Activated B cell treated with CpG ODN at 0.5 μM for 24 hours (primary cell): ENCODE results near the gene HLTF. TPM values are rescaled to one million over a fixed set of nuclear protein-coding genes. Genes with fewer than 3 reads are reported as not detected.

Experiments
- ATAC-seq: fragments of 200-7000 bp; cut with Tn5 transposase; one replicate; pipeline ENCODE4 v1.10.0; 2021; ENCODE audit warnings: low read depth, mild to moderate bottlenecking, moderate library complexity
- CTCF ChIA-PET: fragments of 350-600 bp; sonication (Branson Sonifier 250); formaldehyde crosslinking; loops from one replicate; lab custom pipeline; 2021; ENCODE audit warnings: antibody characterized with exemption; lab: Charles Lee
- POLR2A ChIA-PET: fragments of 350-600 bp; sonication (Branson Sonifier 250); formaldehyde crosslinking; loops from one replicate; lab custom pipeline; 2021; ENCODE audit warnings: antibody characterized with exemption; lab: Charles Lee
- DNase-seq: peaks from one replicate; pipeline ENCODE4 v3.0.0; 2022
- H3K27ac Mint-ChIP-seq: one replicate; pipeline ENCODE4 v1.8.0; 2020; ENCODE audit warnings: mixed read lengths
- H3K27me3 Mint-ChIP-seq: one replicate; pipeline ENCODE4 v1.8.0; 2021; ENCODE audit warnings: mixed read lengths
- H3K36me3 Mint-ChIP-seq: one replicate; pipeline ENCODE4 v1.8.0; 2021; ENCODE audit warnings: low read depth, mixed read lengths
- H3K4me1 Mint-ChIP-seq: one replicate; pipeline ENCODE4 v1.8.0; 2021; ENCODE audit warnings: mixed read lengths
- H3K4me3 Mint-ChIP-seq: one replicate; pipeline ENCODE4 v1.8.0; 2020; ENCODE audit warnings: mild to moderate bottlenecking, mixed read lengths
- H3K9me3 Mint-ChIP-seq: one replicate; pipeline ENCODE4 v1.8.0; 2020; ENCODE audit warnings: mixed read lengths
- CTCF ChIP-seq: fragments of 200-600 bp; IDR thresholded peaks from one replicate; pipeline ENCODE4 v1.8.0; 2022; ENCODE audit warnings: antibody characterized with exemption, mild to moderate bottlenecking
- intact Hi-C: fragments of 100-400 bp; cut with micrococcal nuclease; formaldehyde crosslinking; loops from one replicate; pipeline ENCODE4 v1.15.1; 2024
- total RNA-seq: library from RNA; stranded (reverse); gene quantifications from 2 replicates; pipeline ENCODE4 v1.2.3, GENCODE V29; 2022

Gene HLTF
- total RNA-seq, 1 donor from 2014 or later = 16.4 TPM

DNA sequence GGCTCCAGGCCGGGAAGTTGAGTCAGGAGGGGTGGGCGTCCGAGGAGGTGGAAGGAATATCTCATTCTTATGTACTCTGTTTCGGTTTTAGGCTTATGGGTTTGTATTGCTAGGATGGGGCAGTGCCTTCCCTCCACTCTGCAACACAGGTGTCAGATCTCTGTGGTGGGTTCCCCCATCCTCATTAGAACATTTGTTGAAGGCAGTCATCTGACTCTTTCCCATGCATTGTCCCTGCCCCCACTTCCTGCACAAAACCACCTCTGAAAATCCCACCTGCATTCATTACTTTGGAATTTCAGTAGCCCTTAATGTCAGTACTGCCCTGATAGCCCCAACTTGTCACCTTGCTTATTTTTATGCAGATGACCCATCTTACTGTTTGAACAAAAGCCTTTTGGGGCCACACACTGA lies 65.5 kb downstream of the HLTF start:
- no peak for DNase-seq
- ATAC-seq = no peak
- no peaks in the 10 kb centered on the region for H3K4me1 Mint-ChIP-seq
- no peak overlapping the region for H3K27ac Mint-ChIP-seq
- H3K27me3 Mint-ChIP-seq = no peaks in the 10 kb centered on the region
- TF ChIP-seq CTCF = no peak
- peaks cover 64% of the 10 kb centered on the region for H3K36me3 Mint-ChIP-seq
- no peak overlapping the region for H3K4me3 Mint-ChIP-seq
- intact Hi-C loops = no loop called here
- ChIA-PET POLR2A (no interaction called here), CTCF (no interaction called here)
- H3K9me3 Mint-ChIP-seq = peaks cover 4% of the 10 kb centered on the region

DNA sequence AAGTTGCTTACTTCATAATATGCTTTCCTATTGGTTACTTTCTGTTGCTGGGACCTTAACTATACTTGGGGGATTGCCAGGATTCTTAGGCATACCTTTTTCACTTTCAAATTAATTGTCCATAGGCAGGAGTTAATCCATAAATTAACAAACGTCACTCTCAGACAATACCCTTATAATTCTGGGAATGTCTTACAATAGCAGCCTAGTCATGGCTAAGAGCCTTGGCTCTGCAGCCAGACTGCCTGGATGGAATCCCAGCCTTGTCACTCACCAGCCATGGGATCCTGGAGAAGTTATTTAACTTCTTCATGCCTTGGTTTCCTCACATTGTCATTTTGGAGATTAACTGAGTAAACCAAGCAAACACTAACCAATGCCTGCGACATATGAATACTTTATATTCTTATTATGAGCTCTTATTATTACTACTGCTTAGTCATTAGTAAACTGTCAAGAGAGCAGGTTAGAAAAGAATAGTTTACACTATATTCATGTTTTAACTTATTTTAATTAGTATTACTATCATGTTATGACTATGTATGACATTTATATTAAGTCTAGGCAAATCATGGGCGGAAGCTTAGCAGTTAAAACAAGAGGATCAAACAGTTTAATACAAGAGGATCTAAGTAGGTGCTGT lies 66.0 kb downstream of the HLTF start:
- intact Hi-C loops = no loop called here
- Mint-ChIP-seq H3K36me3 (peaks cover 68% of the 10 kb centered on the region), H3K9me3 (peaks cover 4% of the 10 kb centered on the region), H3K4me1 (no peaks in the 10 kb centered on the region), H3K27ac (no peak overlapping the region), H3K4me3 (no peak overlapping the region), H3K27me3 (no peaks in the 10 kb centered on the region)
- POLR2A ChIA-PET = no interaction called here
- no peak for DNase-seq
- CTCF ChIA-PET = no interaction called here
- no peak for TF ChIP-seq CTCF
- ATAC-seq = no peak

- ChIA-PET CTCF (no interaction called here), POLR2A (no interaction called here)
- DNase-seq (no peak), ATAC-seq (no peak)
- no peak overlapping the region for H3K4me3 Mint-ChIP-seq
- TF ChIP-seq CTCF = no peak
- peaks cover 68% of the 10 kb centered on the region for H3K36me3 Mint-ChIP-seq
- H3K4me1 Mint-ChIP-seq = no peaks in the 10 kb centered on the region
- no peaks in the 10 kb centered on the region for H3K9me3 Mint-ChIP-seq
- intact Hi-C loops = no loop called here
- no peaks in the 10 kb centered on the region for H3K27me3 Mint-ChIP-seq
- H3K27ac Mint-ChIP-seq = no peak overlapping the region
These were observed 66.8 kb downstream of the HLTF start for GRCh38 chr3:149019580-149019979.

DNA sequence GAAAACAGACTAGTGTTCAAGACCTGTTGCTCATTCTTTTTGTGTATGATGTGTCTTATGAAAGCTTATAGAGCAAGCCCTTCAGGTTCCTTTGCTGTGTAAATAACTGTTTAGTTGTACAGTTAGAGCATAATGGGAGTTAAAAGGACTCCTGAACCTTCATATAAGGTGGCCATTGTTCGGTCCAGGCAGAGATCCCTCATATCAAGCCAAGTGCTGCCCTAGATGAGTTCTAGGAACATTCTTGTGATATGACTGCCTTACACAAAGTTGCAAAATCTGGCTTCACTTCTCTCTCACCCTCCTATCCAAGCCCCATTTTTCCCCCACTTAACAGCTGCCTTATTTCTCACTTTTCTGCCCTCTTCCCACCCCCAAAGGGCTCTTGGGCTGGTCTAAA lies 68.1 kb downstream of the HLTF start:
- Mint-ChIP-seq H3K27ac (no peak overlapping the region), H3K4me3 (no peak overlapping the region), H3K9me3 (no peaks in the 10 kb centered on the region), H3K36me3 (peaks cover 63% of the 10 kb centered on the region), H3K27me3 (no peaks in the 10 kb centered on the region), H3K4me1 (no peaks in the 10 kb centered on the region)
- no peak for ATAC-seq
- TF ChIP-seq CTCF = no peak
- ChIA-PET POLR2A (no interaction called here), CTCF (no interaction called here)
- DNase-seq = no peak
- intact Hi-C loops = no loop called here

GRCh38 chr3:149016669-149017541 lies 69.4 kb downstream of the HLTF start:
- no peak for TF ChIP-seq CTCF
- H3K4me1 Mint-ChIP-seq = no peaks in the 10 kb centered on the region
- ATAC-seq (no peak), DNase-seq (no peak)
- peaks cover 57% of the 10 kb centered on the region for H3K36me3 Mint-ChIP-seq
- CTCF ChIA-PET = interaction anchor here (0.7 kb wide), 1 partner anchor 292 kb away, joined by 4 read pairs; no protein-coding TSS in a partner anchor
- no peaks in the 10 kb centered on the region for H3K27me3 Mint-ChIP-seq
- no peak overlapping the region for H3K4me3 Mint-ChIP-seq
- H3K9me3 Mint-ChIP-seq = no peaks in the 10 kb centered on the region
- no peak overlapping the region for H3K27ac Mint-ChIP-seq
- intact Hi-C loops = no loop called here
- POLR2A ChIA-PET = no interaction called here
